SU-DHL-6 (cell line): Measurements from ENCODE around the gene OR2T10.

ENCODE experiments used
- H2AFZ ChIP-seq: fragments of 200-600 bp; sonication (generic); 2 replicates; pipeline ENCODE4 v1.6.1; 2014; ENCODE audit warnings: low read depth, mild to moderate bottlenecking, moderate library complexity, mixed read lengths, antibody characterized with exemption, low read length; ENCODE audit not compliant: severe bottlenecking
- H3F3A ChIP-seq: fragments of 200-600 bp; shearing (Covaris generic); 2 replicates; pipeline ENCODE4 v1.6.0; 2016; ENCODE audit warnings: antibody characterized with exemption, mild to moderate bottlenecking; ENCODE audit not compliant: insufficient read depth
- H3K27ac ChIP-seq: fragments of 200-600 bp; sonication (generic); 2 replicates; pipeline ENCODE4 v1.5.1; 2016; ENCODE audit warnings: low read depth, mild to moderate bottlenecking, low read length, moderate library complexity, mixed read lengths
- H3K27me3 ChIP-seq: fragments of 200-600 bp; sonication (generic), shearing (Covaris generic); 2 replicates; pipeline ENCODE4 v1.6.0; 2014; ENCODE audit warnings: mild to moderate bottlenecking, low read length
- H3K36me3 ChIP-seq: fragments of 200-600 bp; sonication (generic); 2 replicates; pipeline ENCODE4 v1.6.1; 2014; ENCODE audit warnings: mild to moderate bottlenecking, low read length, mixed read lengths
- H3K4me2 ChIP-seq: fragments of 300-600, 200-600 bp; shearing (Covaris generic), sonication (generic); 2 replicates; pipeline ENCODE4 v1.6.0; 2014; ENCODE audit warnings: low read length, low read depth, mild to moderate bottlenecking; ENCODE audit not compliant: poor library complexity, severe bottlenecking
- H3K4me3 ChIP-seq: fragments of 200-600 bp; sonication (generic); 2 replicates; pipeline ENCODE4 v1.5.1; 2014; ENCODE audit warnings: antibody characterized with exemption, low read length, mild to moderate bottlenecking, mixed read lengths; ENCODE audit not compliant: insufficient read depth, poor library complexity, severe bottlenecking
- H3K79me2 ChIP-seq: fragments of 200-600 bp; sonication (generic); 2 replicates; pipeline ENCODE4 v1.6.1; 2014; ENCODE audit warnings: mild to moderate bottlenecking, low read length, moderate library complexity; ENCODE audit not compliant: insufficient read depth
- H3K9ac ChIP-seq: fragments of 200-600 bp; sonication (generic); 2 replicates; pipeline ENCODE4 v1.7.0; 2014; ENCODE audit warnings: mild to moderate bottlenecking, low read length
- H3K9me2 ChIP-seq: fragments of 200-600 bp; sonication (generic); replicated peaks from 2 replicates; pipeline ENCODE4 v1.6.1; 2014; ENCODE audit warnings: low read length; ENCODE audit not compliant: insufficient read depth
- H3K9me3 ChIP-seq: fragments of 200-600 bp; sonication (generic); 2 replicates; pipeline ENCODE4 v1.6.1; 2014; ENCODE audit warnings: low read length, mixed read lengths; ENCODE audit not compliant: insufficient read depth
- H4K20me1 ChIP-seq: fragments of 200-600 bp; sonication (generic); 2 replicates; pipeline ENCODE4 v1.6.1; 2014; ENCODE audit warnings: low read depth, mild to moderate bottlenecking, antibody characterized with exemption, low read length, moderate library complexity, mixed read lengths
- CTCF ChIP-seq: fragments of 200-600 bp; sonication (generic); IDR thresholded peaks from one replicate; pipeline ENCODE4 v1.5.1; 2017; ENCODE audit warnings: antibody characterized with exemption, mild to moderate bottlenecking, low read length, moderate library complexity; ENCODE audit not compliant: insufficient read depth, poor library complexity, severe bottlenecking
- EZH2phosphoT487 ChIP-seq: fragments of 200-600 bp; sonication (generic), shearing (Covaris generic); conservative IDR thresholded peaks from 2 replicates; pipeline ENCODE4 v1.6.1; 2018; ENCODE audit warnings: mild to moderate bottlenecking, antibody characterized with exemption, low read length, moderate library complexity, mixed read lengths

The OR2T10 gene

DNA sequence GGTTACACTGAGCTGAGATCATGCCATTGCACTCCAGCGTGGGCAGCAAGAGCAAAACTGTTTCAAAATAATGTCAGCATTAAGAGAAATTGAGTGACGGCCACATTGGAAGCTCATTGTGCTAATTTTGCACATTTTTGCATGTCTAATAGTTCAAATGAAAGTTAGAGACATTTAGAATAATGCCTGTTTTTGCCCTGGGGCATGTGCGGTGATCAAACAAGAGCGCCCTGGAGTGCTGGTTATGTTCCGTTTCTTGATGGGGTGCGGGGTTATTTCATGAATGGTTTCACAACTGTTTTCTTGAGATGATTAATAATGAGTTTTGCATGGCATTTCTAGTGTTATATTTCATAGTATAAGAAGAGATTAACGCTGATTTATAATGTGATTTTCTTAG lies 24.3 kb upstream of the OR2T10 start:
- Histone ChIP-seq H2AFZ (no peak overlapping the region), H3K9me2 (no peaks in the 10 kb centered on the region), H3K4me3 (no peak overlapping the region), H3K4me2 (no peak overlapping the region), H3K79me2 (no peaks in the 10 kb centered on the region), H3K36me3 (no peaks in the 10 kb centered on the region), H4K20me1 (no peaks in the 10 kb centered on the region), H3K9me3 (no peaks in the 10 kb centered on the region), H3K27me3 (no peaks in the 10 kb centered on the region), H3K27ac (no peak overlapping the region), H3F3A (no peaks in the 10 kb centered on the region), H3K9ac (no peak overlapping the region)
- TF ChIP-seq EZH2phosphoT487 (no peak), CTCF (no peak)

DNA sequence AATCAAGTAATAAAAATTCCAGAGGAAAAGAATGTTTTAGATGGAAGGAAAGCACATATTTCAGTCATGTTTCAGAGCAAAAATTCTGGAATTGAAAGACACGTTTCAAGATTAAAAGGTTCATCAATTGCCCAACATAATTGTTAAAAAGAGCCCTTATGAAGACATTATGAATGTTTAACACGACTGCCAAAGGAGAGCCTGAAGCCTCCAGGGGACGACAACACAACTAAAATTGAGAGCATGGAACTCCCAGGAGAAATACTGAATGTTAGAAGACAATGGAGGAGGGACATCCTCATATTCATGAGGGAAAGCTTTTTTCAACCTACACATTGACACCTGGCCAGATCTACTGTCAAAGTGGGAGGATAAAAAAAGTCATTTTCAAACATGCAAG lies 21.4 kb upstream of the OR2T10 start:
- Histone ChIP-seq H3K9me3 (no peaks in the 10 kb centered on the region), H3K9me2 (no peaks in the 10 kb centered on the region), H3K9ac (no peak overlapping the region), H3K79me2 (no peaks in the 10 kb centered on the region), H3K4me3 (no peak overlapping the region), H3F3A (no peaks in the 10 kb centered on the region), H3K4me2 (no peak overlapping the region), H3K36me3 (no peaks in the 10 kb centered on the region), H2AFZ (no peak overlapping the region), H3K27me3 (no peaks in the 10 kb centered on the region), H4K20me1 (no peaks in the 10 kb centered on the region), H3K27ac (no peak overlapping the region)
- TF ChIP-seq CTCF (peak; percentile 78), EZH2phosphoT487 (no peak)

DNA sequence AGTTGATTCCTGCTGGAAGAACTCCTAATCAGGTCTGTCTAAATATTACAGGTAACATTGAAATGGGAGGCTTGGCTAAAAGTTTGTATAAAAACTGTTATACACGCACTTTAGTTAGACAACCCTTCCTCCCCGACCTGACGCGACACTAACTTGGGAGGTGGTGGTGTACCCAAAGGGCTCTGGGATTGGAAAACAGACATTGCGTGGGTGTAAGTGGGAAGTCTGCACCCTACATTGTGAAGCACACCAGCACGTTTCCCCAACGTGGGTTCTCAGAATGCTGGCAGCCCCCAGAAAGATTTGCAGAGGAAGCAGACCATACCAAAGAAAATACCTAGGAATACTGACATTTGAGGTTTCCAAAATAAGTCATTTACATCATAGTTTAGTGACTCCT lies 20.6 kb upstream of the OR2T10 start:
- TF ChIP-seq CTCF = no peak
- TF ChIP-seq EZH2phosphoT487 = no peak
- no peaks in the 10 kb centered on the region for H3K27me3 ChIP-seq
- no peaks in the 10 kb centered on the region for H3F3A ChIP-seq
- no peak overlapping the region for H3K27ac ChIP-seq
- no peak overlapping the region for H3K4me3 ChIP-seq
- no peaks in the 10 kb centered on the region for H4K20me1 ChIP-seq
- H3K9me3 ChIP-seq = no peaks in the 10 kb centered on the region
- no peaks in the 10 kb centered on the region for H3K36me3 ChIP-seq
- no peak overlapping the region for H3K4me2 ChIP-seq
- no peaks in the 10 kb centered on the region for H3K9me2 ChIP-seq
- no peak overlapping the region for H2AFZ ChIP-seq
- no peaks in the 10 kb centered on the region for H3K79me2 ChIP-seq
- no peak overlapping the region for H3K9ac ChIP-seq

DNA sequence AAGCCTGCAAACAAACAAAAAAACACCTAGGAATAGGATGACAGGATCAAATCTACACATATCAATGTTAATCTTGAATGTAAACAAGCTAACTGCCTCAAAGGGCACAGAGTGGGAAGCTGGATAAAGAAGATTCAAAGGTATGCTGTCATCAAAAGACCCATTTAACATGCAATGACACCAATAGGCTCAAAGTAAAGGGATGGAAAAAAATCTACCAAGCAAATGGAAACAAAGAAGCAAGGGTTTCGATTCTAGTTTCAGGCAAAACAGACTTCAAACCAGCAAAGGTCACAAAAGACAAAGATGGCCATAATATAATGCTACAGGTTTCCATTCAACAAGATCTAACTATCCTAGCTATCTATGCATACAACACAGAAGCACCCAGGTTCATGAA lies 16.2 kb upstream of the OR2T10 start:
- no peaks in the 10 kb centered on the region for H4K20me1 ChIP-seq
- H3K79me2 ChIP-seq = no peaks in the 10 kb centered on the region
- H3K36me3 ChIP-seq = no peaks in the 10 kb centered on the region
- no peak overlapping the region for H3K27ac ChIP-seq
- TF ChIP-seq EZH2phosphoT487 (no peak), CTCF (no peak)
- no peak overlapping the region for H2AFZ ChIP-seq
- H3K27me3 ChIP-seq = no peaks in the 10 kb centered on the region
- no peak overlapping the region for H3K9ac ChIP-seq
- no peaks in the 10 kb centered on the region for H3F3A ChIP-seq
- no peaks in the 10 kb centered on the region for H3K9me2 ChIP-seq
- H3K4me2 ChIP-seq = no peak overlapping the region
- H3K9me3 ChIP-seq = no peaks in the 10 kb centered on the region
- no peak overlapping the region for H3K4me3 ChIP-seq
